H1 (cell line): ENCODE data around the gene RGS3. TPM values are rescaled to one million over a fixed set of nuclear protein-coding genes. Genes with fewer than 3 reads are reported as not detected.
A peak's percentile ranks its signal among the peaks of the same experiment; 100 is the strongest.

Experiments
- CTCF ChIA-PET: fragments of 300-600 bp; sonication (Branson Sonifier 250); formaldehyde crosslinking; loops from one replicate; lab custom pipeline; 2021; ENCODE audit not compliant: partially characterized antibody; lab: Charles Lee
- POLR2A ChIA-PET: fragments of 300-600 bp; sonication (Branson Sonifier 250); formaldehyde crosslinking; loops from one replicate; lab custom pipeline; 2021; ENCODE audit warnings: inconsistent platforms; ENCODE audit not compliant: partially characterized antibody; lab: Charles Lee
- DNase-seq, 2 experiments: peaks; one replicate each; pipeline versions ENCODE4 v3.0.0 to v3.0.0-alpha.2; 2010 to 2022; ENCODE audit warnings: low spot score in 2 of 2, low read depth in 1 of 2, mixed read lengths in 1 of 2
- FAIRE-seq: peaks from 2 replicates; lab custom pipeline; 2011; peaks lifted over from hg19 to GRCh38; lab: Jason Lieb, UNC
- H2AFZ ChIP-seq: 2 replicates; pipeline ENCODE4 v1.8.1; 2012; ENCODE audit warnings: low read length, inconsistent platforms
- H2AK5ac ChIP-seq: 2 replicates; pipeline ENCODE4 v1.6.1; 2013; ENCODE audit warnings: low read depth, low read length
- H2BK120ac ChIP-seq: replicated peaks from 2 replicates; pipeline ENCODE3; 2013; ENCODE audit warnings: low read depth, low read length, inconsistent platforms
- H2BK12ac ChIP-seq: 2 replicates; pipeline ENCODE4 v1.6.1; 2013; ENCODE audit warnings: low read depth, low read length
- H2BK15ac ChIP-seq: 2 replicates; pipeline ENCODE4 v1.6.1; 2013; ENCODE audit warnings: low read length
- H2BK20ac ChIP-seq: 2 replicates; pipeline ENCODE4 v1.6.1; 2013; ENCODE audit warnings: low read length
- H2BK5ac ChIP-seq: 2 replicates; pipeline ENCODE4 v1.6.1; 2013; ENCODE audit warnings: low read depth, low read length
- H3K14ac ChIP-seq: 2 replicates; pipeline ENCODE4 v1.6.1; 2013; ENCODE audit warnings: inconsistent platforms; ENCODE audit not compliant: insufficient read length
- H3K18ac ChIP-seq: 2 replicates; pipeline ENCODE4 v1.6.1; 2013; ENCODE audit warnings: low read length; ENCODE audit errors: extremely low read depth
- H3K23ac ChIP-seq: 2 replicates; pipeline ENCODE4 v1.6.1; 2013; ENCODE audit warnings: inconsistent platforms; ENCODE audit not compliant: insufficient read length
- H3K23me2 ChIP-seq: 2 replicates; pipeline ENCODE4 v1.6.1; 2013; ENCODE audit warnings: low read depth, low read length
- H3K27ac ChIP-seq: 2 replicates; pipeline ENCODE4 v1.6.1; 2011; ENCODE audit warnings: low read depth, low read length, inconsistent platforms
- H3K27me3 ChIP-seq, 4 experiments: replicated peaks in 1 of 4; 1 replicate in 1 of 4; 2 replicates in 3 of 4; pipeline versions ENCODE4 v1.6.1 to v1.8.1; 2011 to 2013; ENCODE audit warnings: low read length in 3 of 4, mild to moderate bottlenecking in 3 of 4, inconsistent platforms in 2 of 4, mixed read lengths in 2 of 4, moderate library complexity in 1 of 4; ENCODE audit not compliant: control insufficient read depth in 3 of 4, insufficient read depth in 3 of 4; ENCODE audit errors: extremely low read depth in 1 of 4
- H3K36me3 ChIP-seq, 4 experiments: 2 replicates each; pipeline versions ENCODE4 v1.6.1 to v1.8.1; 2011 to 2013; ENCODE audit warnings: mild to moderate bottlenecking in 4 of 4, low read length in 3 of 4, moderate library complexity in 2 of 4, control low read depth in 1 of 4, inconsistent platforms in 1 of 4; ENCODE audit not compliant: insufficient read depth in 4 of 4, control insufficient read depth in 2 of 4
- H3K4ac ChIP-seq: replicated peaks from 2 replicates; pipeline ENCODE3; 2013; ENCODE audit warnings: low read length, low read depth, mixed read lengths, inconsistent platforms; ENCODE audit not compliant: insufficient read length
- H3K4me1 ChIP-seq, 4 experiments: replicated peaks in 1 of 4; 1 replicate in 1 of 4; 2 replicates in 3 of 4; pipeline versions ENCODE4 v1.6.1 to v1.8.1; 2011 to 2013; ENCODE audit warnings: low read length in 3 of 4, inconsistent platforms in 2 of 4, mixed read lengths in 1 of 4; ENCODE audit not compliant: insufficient read depth in 4 of 4, control insufficient read depth in 3 of 4
- H3K4me2 ChIP-seq, 2 experiments: 2 replicates each; pipeline versions ENCODE4 v1.6.1 to v1.8.1; 2011 to 2013; ENCODE audit warnings: low read depth in 2 of 2, low read length in 2 of 2, control low read depth in 1 of 2, inconsistent platforms in 1 of 2, mild to moderate bottlenecking in 1 of 2; ENCODE audit not compliant: insufficient read depth in 1 of 2
- H3K4me3 ChIP-seq, 4 experiments: fragments of 200-600, 300-600 bp in 1 of 4; sonication (generic), shearing (Covaris generic), sonication (Bioruptor Twin) in 1 of 4; 2 replicates each; pipeline versions ENCODE4 v1.5.1 to v1.8.1; 2011 to 2016; ENCODE audit warnings: low read length in 4 of 4, low read depth in 3 of 4, control low read depth in 2 of 4, inconsistent platforms in 2 of 4, mild to moderate bottlenecking in 2 of 4, mixed read lengths in 1 of 4, moderate library complexity in 1 of 4; ENCODE audit not compliant: insufficient read depth in 2 of 4; ENCODE audit errors: extremely low read depth in 1 of 4
- H3K56ac ChIP-seq: replicated peaks from 2 replicates; pipeline ENCODE3; 2013; ENCODE audit warnings: low read depth, mild to moderate bottlenecking, mixed read lengths, low read length, inconsistent platforms; ENCODE audit not compliant: insufficient read length
- H3K79me1 ChIP-seq: 2 replicates; pipeline ENCODE4 v1.6.1; 2013; ENCODE audit warnings: low read depth, low read length, control low read depth
- H3K79me2 ChIP-seq, 2 experiments: 2 replicates each; pipeline versions ENCODE4 v1.6.1 to v1.8.1; 2012 to 2013; ENCODE audit warnings: low read length in 2 of 2, mild to moderate bottlenecking in 2 of 2, inconsistent platforms in 1 of 2; ENCODE audit not compliant: insufficient read depth in 2 of 2, control insufficient read depth in 1 of 2
- H3K9ac ChIP-seq, 4 experiments: replicated peaks in 1 of 4; 1 replicate in 1 of 4; 2 replicates in 3 of 4; pipeline versions ENCODE4 v1.6.1 to v1.8.1; 2011 to 2013; ENCODE audit warnings: low read depth in 3 of 4, low read length in 3 of 4, control low read depth in 2 of 4, mild to moderate bottlenecking in 2 of 4, moderate library complexity in 2 of 4, inconsistent platforms in 1 of 4; ENCODE audit errors: extremely low read depth in 1 of 4
- H3K9me3 ChIP-seq, 2 experiments: 2 replicates each; pipeline versions ENCODE4 v1.6.1 to v1.8.1; 2012 to 2013; ENCODE audit warnings: mild to moderate bottlenecking in 2 of 2, moderate library complexity in 2 of 2, control low read depth in 1 of 2, inconsistent platforms in 1 of 2, low read depth in 1 of 2, low read length in 1 of 2, mixed read lengths in 1 of 2; ENCODE audit not compliant: insufficient read depth in 2 of 2
- H4K20me1 ChIP-seq, 2 experiments: replicated peaks in 1 of 2; 2 replicates each; pipeline versions ENCODE3 to v1.8.1; 2011 to 2013; ENCODE audit warnings: inconsistent platforms in 2 of 2, low read length in 2 of 2, mild to moderate bottlenecking in 1 of 2; ENCODE audit not compliant: insufficient read depth in 2 of 2, control insufficient read depth in 1 of 2
- H4K5ac ChIP-seq: 2 replicates; pipeline ENCODE4 v1.6.1; 2013; ENCODE audit warnings: low read length, low read depth, mixed read lengths, inconsistent platforms; ENCODE audit not compliant: insufficient read length
- H4K8ac ChIP-seq: 2 replicates; pipeline ENCODE4 v1.8.0; 2013; ENCODE audit warnings: mild to moderate bottlenecking, moderate library complexity, low read length, inconsistent platforms; ENCODE audit not compliant: insufficient read depth; ENCODE audit errors: extremely low read depth
- H4K91ac ChIP-seq: replicated peaks from 2 replicates; pipeline ENCODE3; 2013; ENCODE audit warnings: low read length, mixed read lengths, inconsistent platforms; ENCODE audit not compliant: insufficient read length
- CBX8 ChIP-seq: fragments of 300-800, 300-1000 bp; sonication (generic); IDR thresholded peaks from 2 replicates; pipeline ENCODE4 v1.7.1; 2016; ENCODE audit warnings: low read depth, low read length, borderline replicate concordance
- EP300 ChIP-seq, 2 experiments: IDR thresholded peaks; 1 replicate in 1 of 2; 2 replicates in 1 of 2; pipeline ENCODE4 v1.6.1; 2011 to 2012; ENCODE audit warnings: low read depth in 2 of 2, low read length in 2 of 2, mild to moderate bottlenecking in 2 of 2, borderline replicate concordance in 1 of 2, inconsistent platforms in 1 of 2, moderate library complexity in 1 of 2
- FOSL1 ChIP-seq: IDR thresholded peaks from 2 replicates; pipeline ENCODE4 v1.6.1; 2011; ENCODE audit warnings: mild to moderate bottlenecking, low read depth, low read length, moderate library complexity; ENCODE audit not compliant: insufficient read depth
- GABPA ChIP-seq: IDR thresholded peaks from 2 replicates; pipeline ENCODE4 v1.6.1; 2011; ENCODE audit warnings: mild to moderate bottlenecking, low read length, moderate library complexity, borderline replicate concordance; ENCODE audit not compliant: insufficient read depth
- JUND ChIP-seq: IDR thresholded peaks from 2 replicates; pipeline ENCODE4 v1.6.1; 2011; ENCODE audit warnings: mild to moderate bottlenecking, improper control_type of control experiment, low read length
- KDM1A ChIP-seq: fragments of 200-600, 300-600 bp; sonication (generic); IDR thresholded peaks from 2 replicates; pipeline ENCODE4 v1.7.1; 2016; ENCODE audit warnings: mild to moderate bottlenecking, low read length, borderline replicate concordance
- MAX ChIP-seq: IDR thresholded peaks from 2 replicates; pipeline ENCODE4 v1.6.1; 2012; ENCODE audit warnings: inconsistent platforms
- RFX5 ChIP-seq: IDR thresholded peaks from 2 replicates; pipeline ENCODE4 v1.6.1; 2011; ENCODE audit warnings: low read depth, low read length, improper control_type of control experiment, borderline replicate concordance
- ZNF274 ChIP-seq: IDR thresholded peaks from 2 replicates; pipeline ENCODE4 v1.7.0; 2012; ENCODE audit warnings: low read length, borderline replicate concordance; ENCODE audit errors: extremely low read depth
- WGBS, 2 experiments: shearing (Covaris generic) in 1 of 2; methylation state at CpG; one replicate each; pipeline versions ENCODE4 v1.1.6 to v1.1.7; 2013 to 2015; ENCODE audit warnings: low lambda C conversion rate in 2 of 2, mixed read lengths in 2 of 2, inconsistent platforms in 1 of 2, low coverage in 1 of 2, missing lambda C conversion rate in 1 of 2; ENCODE audit not compliant: insufficient replicate concordance in 2 of 2, insufficient coverage in 1 of 2, insufficient read length in 1 of 2; ENCODE audit errors: extremely low coverage in 1 of 2, missing lambda C conversion rate in 1 of 2; 5-methylcytosine and 5-hydroxymethylcytosine counted together
- polyA plus RNA-seq, 7 experiments: library from polyadenylated mRNA; depleted of rRNA in 3 of 7; stranded (reverse) in 5 of 7; unstranded in 2 of 7; fragments of >200 nt in 5 of 7; fragments of 200-250 nt in 2 of 7; gene quantifications; 1 replicate in 5 of 7; 2 replicates in 1 of 7; 4 replicates in 1 of 7; pipeline versions ENCODE4 v1.2.1 to v1.2.3, GENCODE V29; 2011 to 2013; ENCODE audit warnings: missing spikeins in 2 of 7, mixed read lengths in 2 of 7
- total RNA-seq: library from RNA; stranded (reverse); fragmentation: NEBNext Ultra II Directional; extraction: Animal tissue kit (Norgen Biotek cat#: 25700); gene quantifications from 2 replicates; pipeline ENCODE4 v1.2.1, GENCODE V29; 2021

The RGS3 gene
- total and polyA plus RNA-seq, 2 of the 8 experiments (the other 6 are each of a cell fraction or from before 2014, with no cell fraction given): 12.6 to 18.2 TPM

- FAIRE-seq (peak; percentile 97), DNase-seq (peak; percentile 60 to 94)
- Histone ChIP-seq H3K79me1 (peaks cover 13% of the 10 kb centered on the region; the same call in 1 of the 2 replicates), H3K36me3 (peaks cover under 1 to 8% (median 2%) of the 10 kb centered on the region in 4 experiments; a peak in 4 of 8 replicates), H2BK20ac (no peak overlapping the region), H3K27me3 (no peaks in the 10 kb centered on the region), H4K91ac (no peak overlapping the region), H3K4me1 (peaks cover 10 to 23% (median 15%) of the 10 kb centered on the region in 4 experiments), H3K27ac (no peak overlapping the region), H3K4me3 (no peak overlapping the region), H4K5ac (no peak overlapping the region), H3K56ac (no peak overlapping the region), H2AK5ac (no peak overlapping the region), H2AFZ (no peak overlapping the region), H3K9ac (no peak overlapping the region), H3K79me2 (peaks cover 0 to 11% of the 10 kb centered on the region in 2 experiments; a peak in 1 of 4 replicates), H3K23ac (no peak overlapping the region), H4K20me1 (no peaks in the 10 kb centered on the region), H2BK120ac (no peak overlapping the region), H2BK15ac (peak overlapping the region; percentile 83), H3K18ac (0 out of 2 replicates have a peak overlapping the region, but pooled peaks have one; percentile 10), H3K23me2 (peaks cover 8% of the 10 kb centered on the region; the same call in 1 of the 2 replicates), H2BK5ac (0 out of 2 replicates have a peak overlapping the region, but pooled peaks have one; percentile 19), H3K9me3 (no peaks in the 10 kb centered on the region), H2BK12ac (peak overlapping the region; percentile 9; the same call in 1 of the 2 replicates), H3K14ac (no peak overlapping the region), H3K4me2 (no peak overlapping the region), H3K4ac (no peak overlapping the region), H4K8ac (no peak overlapping the region)
- POLR2A ChIA-PET: interaction anchor here (0.6 to 4.4 kb wide), 6 partner anchors 12 to 181 kb away, joined by 3 to 46 read pairs (median 10); partner anchors contain the start of genes C9orf43 and POLE3
- CTCF ChIA-PET: interaction anchor here (0.6 to 28.3 kb wide), 55 partner anchors 9 to 369 kb away, joined by 3 to 1065 read pairs (median 4); partner anchors contain the start of genes ALAD, C9orf43, CDC26 and POLE3
- WGBS, 2 experiments: 59% methylated on average over 19 of the region's 20 CpGs; no CpG with 5 or more reads in 1 of the 2 experiments
- TF ChIP-seq MAX (no peak), EP300 (IDR thresholded peaks at IDR 0.05; ENCODE audit: borderline replicate concordance in 1 of 2, low read depth in 2 of 2, low read length in 2 of 2) (peak; percentile 12 to 47; a peak in 1 of 3 replicates), CBX8 (no peak), GABPA (0 out of 2 replicates have a peak, but pooled peaks have one; percentile 46), FOSL1 (no peak), KDM1A (no peak), ZNF274 (no peak), JUND (no peak), RFX5 (no peak)
Observed at GRCh38 chr9:113590991-113591898, 127.7 kb downstream of the RGS3 start.
